ENCODE data around the gene PTPRF. TPM values are rescaled to one million over a fixed set of nuclear protein-coding genes. Genes with fewer than 3 reads are reported as not detected.

The PTPRF gene
- polyA plus RNA-seq, 1 experiment = 97.0 TPM

DNA sequence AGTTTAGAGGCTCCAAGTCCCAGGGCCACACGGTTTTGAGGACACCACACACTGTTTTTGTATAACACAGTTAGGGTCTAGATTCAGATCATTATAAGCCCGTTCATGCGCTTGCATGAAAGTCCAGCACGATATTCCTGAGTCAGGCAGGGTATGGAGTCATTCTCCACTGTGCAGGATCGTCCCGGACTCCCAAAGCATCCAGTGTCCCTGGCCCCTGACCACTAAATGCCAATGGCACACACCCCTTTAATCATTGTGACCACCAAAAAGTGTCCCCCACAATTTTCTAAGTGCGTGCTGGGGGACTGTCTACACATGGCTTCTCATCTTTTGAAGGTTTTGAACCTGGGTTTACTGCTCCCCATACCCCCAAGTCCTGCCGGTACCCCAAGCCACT is 27.1 kb upstream of the PTPRF start:
- ChIA-PET POLR2A (no interaction called here), CTCF (no interaction called here)
- H3K27me3 ChIP-seq (ENCODE audit: control insufficient read depth, insufficient read depth, low read length) = no peaks in the 10 kb centered on the region
- H3K36me3 ChIP-seq (ENCODE audit: control insufficient read depth, insufficient read depth, low read length) = no peaks in the 10 kb centered on the region
- DNase-seq (ENCODE audit: low read depth) = no peak
- TF ChIP-seq, protein P1, sequence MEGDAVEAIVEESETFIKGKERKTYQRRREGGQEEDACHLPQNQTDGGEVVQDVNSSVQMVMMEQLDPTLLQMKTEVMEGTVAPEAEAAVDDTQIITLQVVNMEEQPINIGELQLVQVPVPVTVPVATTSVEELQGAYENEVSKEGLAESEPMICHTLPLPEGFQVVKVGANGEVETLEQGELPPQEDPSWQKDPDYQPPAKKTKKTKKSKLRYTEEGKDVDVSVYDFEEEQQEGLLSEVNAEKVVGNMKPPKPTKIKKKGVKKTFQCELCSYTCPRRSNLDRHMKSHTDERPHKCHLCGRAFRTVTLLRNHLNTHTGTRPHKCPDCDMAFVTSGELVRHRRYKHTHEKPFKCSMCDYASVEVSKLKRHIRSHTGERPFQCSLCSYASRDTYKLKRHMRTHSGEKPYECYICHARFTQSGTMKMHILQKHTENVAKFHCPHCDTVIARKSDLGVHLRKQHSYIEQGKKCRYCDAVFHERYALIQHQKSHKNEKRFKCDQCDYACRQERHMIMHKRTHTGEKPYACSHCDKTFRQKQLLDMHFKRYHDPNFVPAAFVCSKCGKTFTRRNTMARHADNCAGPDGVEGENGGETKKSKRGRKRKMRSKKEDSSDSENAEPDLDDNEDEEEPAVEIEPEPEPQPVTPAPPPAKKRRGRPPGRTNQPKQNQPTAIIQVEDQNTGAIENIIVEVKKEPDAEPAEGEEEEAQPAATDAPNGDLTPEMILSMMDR (IDR thresholded peaks at IDR 0.05; ENCODE audit: insufficient read depth, low read depth, low read length) = no peak
- H3K4me3 ChIP-seq (ENCODE audit: low read depth, low read length) = no peak overlapping the region

DNA sequence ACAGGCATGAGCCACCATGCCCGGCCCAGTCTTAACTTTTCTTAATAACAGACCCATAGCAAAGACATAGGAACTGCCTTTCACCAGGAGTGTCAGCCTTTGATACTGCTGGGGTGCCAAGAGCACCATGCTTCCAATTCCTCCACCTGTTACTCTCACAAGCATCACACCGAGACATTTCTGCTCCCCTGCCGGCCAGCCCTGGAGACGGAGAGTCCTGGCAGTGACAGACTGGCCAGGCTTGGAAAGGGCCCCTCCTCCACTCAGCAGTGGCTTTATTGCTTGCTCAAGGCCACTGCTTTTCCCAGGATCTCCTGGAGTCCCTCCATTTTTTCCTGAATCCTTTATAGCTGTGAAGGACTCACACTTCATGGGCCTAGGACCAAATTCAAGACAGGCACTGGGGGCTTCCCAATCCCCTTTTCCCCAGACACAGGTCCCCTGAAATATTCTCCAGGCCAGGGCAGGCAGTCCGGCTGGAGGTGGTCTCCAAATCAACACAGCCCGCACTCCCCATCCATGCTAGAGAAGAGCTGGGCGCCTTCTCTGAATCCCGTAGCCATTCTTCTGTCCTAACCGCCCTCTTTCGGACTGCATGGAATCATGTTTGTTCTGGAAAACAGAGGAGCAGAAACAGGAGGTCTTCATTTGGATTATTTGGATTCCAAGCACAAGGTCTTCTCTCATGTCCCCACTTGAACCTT is 25.5 kb upstream of the PTPRF start:
- no peak overlapping the region for H3K4me3 ChIP-seq (ENCODE audit: low read depth, low read length)
- ChIA-PET POLR2A (no interaction called here), CTCF (no interaction called here)
- TF ChIP-seq, protein P1 (IDR thresholded peaks at IDR 0.05; ENCODE audit: insufficient read depth, low read depth, low read length) = no peak
- no peaks in the 10 kb centered on the region for H3K27me3 ChIP-seq (ENCODE audit: control insufficient read depth, insufficient read depth, low read length)
- DNase-seq (ENCODE audit: low read depth) = no peak
- no peaks in the 10 kb centered on the region for H3K36me3 ChIP-seq (ENCODE audit: control insufficient read depth, insufficient read depth, low read length)

DNA sequence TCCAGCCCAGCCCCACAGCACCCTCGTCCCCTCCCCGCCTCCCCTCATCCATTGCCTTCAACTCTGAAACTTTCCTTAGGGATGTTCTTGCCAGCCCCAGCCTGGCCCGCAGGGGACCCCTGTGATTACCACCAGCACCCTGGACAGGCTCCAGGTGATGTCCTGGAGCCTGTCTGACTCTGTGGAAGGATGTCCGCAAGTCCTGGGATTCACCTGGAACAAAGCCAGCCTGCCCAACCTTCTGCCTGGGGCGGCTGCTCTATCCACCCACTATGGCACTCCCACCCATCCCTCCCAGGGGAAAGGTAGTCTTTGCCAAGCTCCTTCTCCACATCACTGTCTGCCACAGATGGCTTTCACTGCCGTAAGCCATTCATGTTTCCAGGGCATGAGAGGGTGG is 24.4 kb upstream of the PTPRF start:
- TF ChIP-seq, protein P1 (IDR thresholded peaks at IDR 0.05; ENCODE audit: insufficient read depth, low read depth, low read length) = no peak
- ChIA-PET POLR2A (no interaction called here), CTCF (no interaction called here)
- DNase-seq (ENCODE audit: low read depth) = no peak
- no peak overlapping the region for H3K4me3 ChIP-seq (ENCODE audit: low read depth, low read length)
- H3K36me3 ChIP-seq (ENCODE audit: control insufficient read depth, insufficient read depth, low read length) = no peaks in the 10 kb centered on the region
- H3K27me3 ChIP-seq (ENCODE audit: control insufficient read depth, insufficient read depth, low read length) = no peaks in the 10 kb centered on the region

DNA sequence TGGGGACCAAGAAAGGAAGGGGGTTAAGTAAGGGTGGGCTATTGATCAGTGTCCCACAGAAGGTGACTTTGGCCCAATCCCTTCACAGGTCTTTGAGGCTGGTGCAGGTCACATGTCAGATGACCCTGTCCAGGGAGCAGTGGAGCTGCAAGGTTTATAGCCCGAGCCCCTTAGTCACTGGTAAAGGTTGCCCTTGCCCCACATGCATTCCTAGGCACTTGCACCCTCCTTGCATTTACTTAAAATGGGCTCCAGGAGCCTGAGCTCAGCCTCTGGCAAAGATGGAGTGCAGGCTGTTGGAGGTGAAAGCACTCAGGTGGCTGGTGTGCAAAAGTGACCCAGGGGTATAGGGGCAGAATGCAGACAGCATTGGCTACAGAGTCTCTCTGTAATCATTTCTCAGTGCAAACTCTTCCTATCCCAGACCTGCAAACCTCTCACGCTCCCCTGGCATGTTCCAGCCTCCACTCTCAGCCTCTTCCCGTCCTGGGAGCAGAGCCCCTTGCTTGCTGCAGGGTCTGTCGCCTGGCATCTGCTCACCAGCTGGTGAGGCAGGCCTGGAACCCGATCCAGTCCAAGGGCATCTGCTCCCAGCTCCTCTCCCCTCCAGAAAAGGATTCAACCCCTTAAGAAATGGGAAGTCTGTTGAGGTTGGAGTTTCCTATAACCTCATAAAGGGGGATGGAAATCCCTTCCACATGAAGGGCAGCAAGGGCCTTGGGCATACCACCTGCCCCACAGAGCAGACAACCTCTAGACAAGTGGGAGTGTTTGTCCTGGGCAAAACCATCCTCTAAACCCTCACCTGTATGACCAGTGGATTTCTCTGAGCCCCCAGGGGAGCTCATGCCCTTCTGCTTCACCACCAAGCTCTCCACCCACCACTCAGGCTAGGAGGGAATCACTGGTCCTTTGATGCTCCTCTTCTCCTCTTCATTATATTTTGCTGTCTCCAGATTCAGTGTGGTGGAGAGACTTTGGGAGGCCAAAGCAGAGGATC is 23.1 kb upstream of the PTPRF start:
- DNase-seq (ENCODE audit: low read depth) = no peak
- POLR2A ChIA-PET = interaction anchor here (0.6 kb wide), 1 partner anchor 1796 kb away, joined by 4 read pairs; no protein-coding TSS in a partner anchor

More for the DNA sequence above, 23.1 kb upstream of the PTPRF start:
- TF ChIP-seq, protein P1 (IDR thresholded peaks at IDR 0.05; ENCODE audit: insufficient read depth, low read depth, low read length) = no peak
- Histone ChIP-seq H3K36me3 (ENCODE audit: control insufficient read depth, insufficient read depth, low read length) (no peaks in the 10 kb centered on the region), H3K27me3 (ENCODE audit: control insufficient read depth, insufficient read depth, low read length) (no peaks in the 10 kb centered on the region), H3K4me3 (ENCODE audit: low read depth, low read length) (no peak overlapping the region)
- CTCF ChIA-PET = no interaction called here

All from BJ (cell line).